ENCODE measurements around the gene RETREG3. TPM values are rescaled to one million over a fixed set of nuclear protein-coding genes. Genes with fewer than 3 reads are reported as not detected.

RETREG3 gene
- total RNA-seq, 1 experiment from 2014 or later, result 38.5 TPM

- no peak for TF ChIP-seq REST (IDR thresholded peaks at IDR 0.05; ENCODE audit: low read depth)
Observed at GRCh38 chr17:42647778-42648177, 38.6 kb upstream of the RETREG3 start (continued).

GRCh38 chr17:42642336-42642735, 33.2 kb upstream of the RETREG3 start:
- H3K79me2 ChIP-seq (ENCODE audit: insufficient read depth, low read length), result no peaks in the 10 kb centered on the region
- no peak overlapping the region for H3K27ac ChIP-seq (ENCODE audit: low read depth, low read length)
- POLR2A ChIA-PET, result interaction anchor here (0.7 kb wide), 1 partner anchor 15 kb away, joined by 3 read pairs; no protein-coding TSS in a partner anchor
- ATAC-seq (no peak), DNase-seq (ENCODE audit: low read depth, low spot score) (no peak)
- intact Hi-C loops (cut with micrococcal nuclease), result no loop called here
- no peaks in the 10 kb centered on the region for H3K36me3 ChIP-seq (ENCODE audit: control insufficient read depth in 1 of 2, insufficient read depth in 2 of 2, low read length in 2 of 2)
- no peaks in the 10 kb centered on the region for H3K9me3 ChIP-seq (ENCODE audit: control insufficient read depth in 1 of 2, insufficient read depth in 1 of 2, low read depth in 1 of 2, low read length in 2 of 2)
- CTCF ChIA-PET, result no interaction called here
- no TSS peak for BruUV-seq (replicated peaks)
- H4K20me1 ChIP-seq (ENCODE audit: insufficient read depth), result no peaks in the 10 kb centered on the region
- H2AFZ ChIP-seq (ENCODE audit: low read depth, low read length, poor library complexity, severe bottlenecking), result no peak overlapping the region
- no peak overlapping the region for H3K4me2 ChIP-seq (ENCODE audit: low read length)
- RAD21 ChIA-PET (ENCODE audit: low non-redundant PET in 1 of 2, low total read pairs in 2 of 2, uncharacterized antibody in 2 of 2, unreplicated experiment in 2 of 2), result no interaction called here
- no peaks in the 10 kb centered on the region for H3K9me2 ChIP-seq (ENCODE audit: insufficient read depth)
- no peak overlapping the region for H3K9ac ChIP-seq (ENCODE audit: low read length)
- no peaks in the 10 kb centered on the region for H3K4me1 ChIP-seq (ENCODE audit: control insufficient read depth in 1 of 2, insufficient read depth in 2 of 2, low read length in 2 of 2)
- H3K4me3 ChIP-seq (replicated peaks in 1 of 2; ENCODE audit: low read depth in 1 of 2, low read length in 2 of 2), result no peak overlapping the region
- H3K27me3 ChIP-seq (ENCODE audit: insufficient read depth, low read length), result no peaks in the 10 kb centered on the region
- TF ChIP-seq REST (IDR thresholded peaks at IDR 0.05; ENCODE audit: low read depth) (no peak), TCF7L2 (IDR thresholded peaks at IDR 0.05; ENCODE audit: borderline replicate concordance, extremely low read depth, insufficient read depth, insufficient read length) (no peak), POLR2AphosphoS5 (IDR thresholded peaks at IDR 0.05; ENCODE audit: low read depth, low read length) (no peak), RAD21 (IDR thresholded peaks at IDR 0.05; ENCODE audit: low read depth) (no peak), CBX3 (IDR thresholded peaks at IDR 0.05; ENCODE audit: low read depth) (no peak), ZFX (IDR thresholded peaks at IDR 0.05) (no peak), CTCF (IDR thresholded peaks at IDR 0.05 in 2 of 3, conservative IDR thresholded peaks at IDR 0.05 in 1 of 3; ENCODE audit: borderline replicate concordance in 1 of 3, insufficient read depth in 1 of 3, low read depth in 2 of 3, low read length in 2 of 3) (no peak), CEBPB (IDR thresholded peaks at IDR 0.05; ENCODE audit: low read depth) (no peak), POLR2A (IDR thresholded peaks at IDR 0.05; ENCODE audit: borderline replicate concordance, extremely low read depth, insufficient read depth, insufficient read length) (no peak), ZBTB33 (IDR thresholded peaks at IDR 0.05; ENCODE audit: extremely low read depth, insufficient replicate concordance, low read length) (no peak), SIN3A (IDR thresholded peaks at IDR 0.05; ENCODE audit: low read depth) (no peak), EZH2 (IDR thresholded peaks at IDR 0.05) (no peak), EZH2phosphoT487 (IDR thresholded peaks at IDR 0.05; ENCODE audit: borderline replicate concordance) (no peak), JUND (IDR thresholded peaks at IDR 0.05) (no peak)
